Ovary (tissue), 3 donors: ENCODE data around the gene NAV2.

Experiments used
- POLR2A ChIP-seq: fragments of 450-650 bp; IDR thresholded peaks from one replicate; pipeline ENCODE4 v1.6.1; 2017; ENCODE audit warnings: antibody characterized with exemption, mild to moderate bottlenecking, moderate library complexity
- TF ChIP-seq, protein P1 (sequence below), 3 donors: fragments of 450-650 bp in 2 of 3; fragments of 200-600 bp in 1 of 3; IDR thresholded peaks; one replicate each; pipeline versions ENCODE4 v1.5.1 to v1.8.0; 2016 to 2022; ENCODE audit warnings: antibody characterized with exemption in 3 of 3, mild to moderate bottlenecking in 1 of 3
- donor health status: DM: no; HTN: no; CAD: no.

- no peak for TF ChIP-seq POLR2A
- TF ChIP-seq, protein P1, sequence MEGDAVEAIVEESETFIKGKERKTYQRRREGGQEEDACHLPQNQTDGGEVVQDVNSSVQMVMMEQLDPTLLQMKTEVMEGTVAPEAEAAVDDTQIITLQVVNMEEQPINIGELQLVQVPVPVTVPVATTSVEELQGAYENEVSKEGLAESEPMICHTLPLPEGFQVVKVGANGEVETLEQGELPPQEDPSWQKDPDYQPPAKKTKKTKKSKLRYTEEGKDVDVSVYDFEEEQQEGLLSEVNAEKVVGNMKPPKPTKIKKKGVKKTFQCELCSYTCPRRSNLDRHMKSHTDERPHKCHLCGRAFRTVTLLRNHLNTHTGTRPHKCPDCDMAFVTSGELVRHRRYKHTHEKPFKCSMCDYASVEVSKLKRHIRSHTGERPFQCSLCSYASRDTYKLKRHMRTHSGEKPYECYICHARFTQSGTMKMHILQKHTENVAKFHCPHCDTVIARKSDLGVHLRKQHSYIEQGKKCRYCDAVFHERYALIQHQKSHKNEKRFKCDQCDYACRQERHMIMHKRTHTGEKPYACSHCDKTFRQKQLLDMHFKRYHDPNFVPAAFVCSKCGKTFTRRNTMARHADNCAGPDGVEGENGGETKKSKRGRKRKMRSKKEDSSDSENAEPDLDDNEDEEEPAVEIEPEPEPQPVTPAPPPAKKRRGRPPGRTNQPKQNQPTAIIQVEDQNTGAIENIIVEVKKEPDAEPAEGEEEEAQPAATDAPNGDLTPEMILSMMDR (IDR thresholded peaks at IDR 0.05): no peak
Measured at GRCh38 chr11:19887842-19888241, 175.2 kb downstream of the NAV2 start.
